ENCODE measurements around the gene MLNR.

GRCh38 chr13:49216334-49216733, 3.8 kb upstream of the MLNR start:
- TF ChIP-seq POLR2A (IDR thresholded peaks at IDR 0.05): no peak
- no peak for TF ChIP-seq CTCF (IDR thresholded peaks at IDR 0.05)
